HEK293 (cell line): Measurements from ENCODE around the gene PTPRG.

Source experiments
- CTCF ChIA-PET: fragments of 350-600 bp; formaldehyde crosslinking; extraction: SDS; loops from one replicate; lab custom pipeline; 2021; ENCODE audit warnings: antibody characterized with exemption; lab: Yijun Ruan, JAX
- POLR2A ChIA-PET: fragments of 300-600 bp; formaldehyde crosslinking; extraction: SDS; loops from one replicate; lab custom pipeline; 2020; ENCODE audit warnings: antibody characterized with exemption, inconsistent platforms; lab: Yijun Ruan, JAX
- H3K27ac ChIP-seq: fragments of 200-500 bp; sonication (Bioruptor generic); 2 replicates; pipeline ENCODE4 v1.5.1; 2014; ENCODE audit warnings: low read depth, low read length, control low read depth, inconsistent platforms; ENCODE audit errors: extremely low read depth
- H3K36me3 ChIP-seq, 2 experiments: fragments of 200-500 bp in 1 of 2; sonication (Bioruptor generic) in 1 of 2; 1 replicate in 1 of 2; 2 replicates in 1 of 2; pipeline ENCODE4 v1.5.1; 2014 to 2017; ENCODE audit warnings: inconsistent platforms in 2 of 2, low read length in 2 of 2; ENCODE audit not compliant: control insufficient read depth in 2 of 2, insufficient read depth in 1 of 2
- H3K4me1 ChIP-seq: fragments of 200-500 bp; sonication (Bioruptor generic); 2 replicates; pipeline ENCODE4 v1.5.1; 2014; ENCODE audit warnings: mild to moderate bottlenecking, low read length, inconsistent platforms; ENCODE audit not compliant: control insufficient read depth, insufficient read depth
- H3K4me3 ChIP-seq: 2 replicates; pipeline ENCODE4 v1.5.1; 2011; ENCODE audit warnings: low read depth, mild to moderate bottlenecking, control low read depth, low read length, moderate library complexity
- H3K9me3 ChIP-seq: fragments of 200-500 bp; sonication (Bioruptor generic); 2 replicates; pipeline ENCODE4 v1.5.1; 2014; ENCODE audit warnings: low read depth, low read length, inconsistent platforms; ENCODE audit not compliant: control insufficient read depth, insufficient read depth
- GLI2 ChIP-seq: fragments of 450-650 bp; formaldehyde crosslinking; IDR thresholded peaks from 2 replicates; pipeline ENCODE4; 2017; ENCODE audit warnings: missing biosample characterization, missing genetic modification characterization, low read depth, borderline replicate concordance
- KLF9 ChIP-seq: fragments of 450-650 bp; formaldehyde crosslinking; IDR thresholded peaks from 2 replicates; pipeline ENCODE4 v1.5.1; 2016; ENCODE audit warnings: missing biosample characterization, missing genetic modification characterization, low read depth
- OVOL3 ChIP-seq: fragments of 450-650 bp; formaldehyde crosslinking; IDR thresholded peaks from 2 replicates; pipeline ENCODE4 v1.5.1; 2016; ENCODE audit warnings: missing biosample characterization, missing genetic modification characterization
- TCF7L2 ChIP-seq: IDR thresholded peaks from 2 replicates; pipeline ENCODE4 v1.6.1; 2011; ENCODE audit warnings: low read depth, mild to moderate bottlenecking, inconsistent platforms, low read length, moderate library complexity, borderline replicate concordance
- ZBTB44 ChIP-seq: fragments of 450-650 bp; IDR thresholded peaks from 2 replicates; pipeline ENCODE4 v1.5.1; 2018; ENCODE audit warnings: missing biosample characterization, mild to moderate bottlenecking, missing genetic modification characterization
- ZFP37 ChIP-seq: fragments of 450-650 bp; formaldehyde crosslinking; IDR thresholded peaks from 2 replicates; pipeline ENCODE4 v1.5.1; 2016; ENCODE audit warnings: missing biosample characterization, missing genetic modification characterization
- ZNF138 ChIP-seq: fragments of 450-650 bp; formaldehyde crosslinking; IDR thresholded peaks from 2 replicates; pipeline ENCODE4 v1.5.1; 2016; ENCODE audit warnings: missing biosample characterization, missing genetic modification characterization, borderline replicate concordance
- ZNF157 ChIP-seq: fragments of 450-650 bp; formaldehyde crosslinking; IDR thresholded peaks from 2 replicates; pipeline ENCODE4 v1.5.1; 2016; ENCODE audit warnings: missing biosample characterization, missing genetic modification characterization
- ZNF26 ChIP-seq: fragments of 450-650 bp; formaldehyde crosslinking; IDR thresholded peaks from 2 replicates; pipeline ENCODE4 v1.5.1; 2016; ENCODE audit warnings: missing biosample characterization, missing genetic modification characterization
- ZNF37A ChIP-seq: fragments of 450-650 bp; IDR thresholded peaks from 2 replicates; pipeline ENCODE4 v1.5.1; 2018; ENCODE audit warnings: missing biosample characterization, missing genetic modification characterization
- ZNF423 ChIP-seq: fragments of 450-650 bp; formaldehyde crosslinking; IDR thresholded peaks from 2 replicates; pipeline ENCODE4 v1.5.1; 2016; ENCODE audit warnings: missing biosample characterization, missing genetic modification characterization
- ZNF48 ChIP-seq: fragments of 450-650 bp; formaldehyde crosslinking; IDR thresholded peaks from 2 replicates; pipeline ENCODE4 v1.5.1; 2016; ENCODE audit warnings: missing biosample characterization, missing genetic modification characterization
- ZNF518A ChIP-seq: fragments of 450-650 bp; formaldehyde crosslinking; conservative IDR thresholded peaks from 2 replicates; pipeline ENCODE4 v1.5.1; 2016; ENCODE audit warnings: low read depth, missing biosample characterization, missing genetic modification characterization
- ZNF558 ChIP-seq: fragments of 450-650 bp; formaldehyde crosslinking; IDR thresholded peaks from 2 replicates; pipeline ENCODE4 v1.5.1; 2016; ENCODE audit warnings: missing biosample characterization, missing genetic modification characterization
- ZNF704 ChIP-seq: fragments of 450-650 bp; formaldehyde crosslinking; IDR thresholded peaks from 2 replicates; pipeline ENCODE4 v1.5.1; 2016; ENCODE audit warnings: missing biosample characterization, missing genetic modification characterization
- ZSCAN18 ChIP-seq: fragments of 450-650 bp; formaldehyde crosslinking; IDR thresholded peaks from 2 replicates; pipeline ENCODE4 v1.5.1; 2016; ENCODE audit warnings: missing biosample characterization, missing genetic modification characterization
- TF ChIP-seq, protein P1 (sequence below): fragments of 450-650 bp; formaldehyde crosslinking; IDR thresholded peaks from 2 replicates; pipeline ENCODE4 v1.5.1; 2016; ENCODE audit warnings: missing biosample characterization, missing genetic modification characterization

The PTPRG gene

GRCh38 chr3:62164196-62164595 lies 602.8 kb downstream of the PTPRG start:
- no peaks in the 10 kb centered on the region for H3K4me1 ChIP-seq
- ChIA-PET POLR2A (no interaction called here), CTCF (no interaction called here)
- TF ChIP-seq ZNF37A: no peak
- no peak for TF ChIP-seq ZNF518A (tag by site-specific recombination)
- TF ChIP-seq ZNF157 (tag by site-specific recombination): no peak
- TF ChIP-seq ZNF704 (tag by site-specific recombination): no peak
- TF ChIP-seq, protein P1, sequence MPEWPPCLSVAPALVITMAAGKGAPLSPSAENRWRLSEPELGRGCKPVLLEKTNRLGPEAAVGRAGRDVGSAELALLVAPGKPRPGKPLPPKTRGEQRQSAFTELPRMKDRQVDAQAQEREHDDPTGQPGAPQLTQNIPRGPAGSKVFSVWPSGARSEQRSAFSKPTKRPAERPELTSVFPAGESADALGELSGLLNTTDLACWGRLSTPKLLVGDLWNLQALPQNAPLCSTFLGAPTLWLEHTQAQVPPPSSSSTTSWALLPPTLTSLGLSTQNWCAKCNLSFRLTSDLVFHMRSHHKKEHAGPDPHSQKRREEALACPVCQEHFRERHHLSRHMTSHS (tag by site-specific recombination): no peak
- no peak for TF ChIP-seq GLI2 (tag by site-specific recombination)
- no peak for TF ChIP-seq ZNF558 (tag by site-specific recombination)
- TF ChIP-seq KLF9: no peak
- TF ChIP-seq ZBTB44 (tag by site-specific recombination): no peak
- no peak for TF ChIP-seq ZNF423 (tag by site-specific recombination)
- no peak for TF ChIP-seq OVOL3 (tag by site-specific recombination)
- TF ChIP-seq ZNF48 (tag by site-specific recombination): no peak
- TF ChIP-seq TCF7L2: no peak
- TF ChIP-seq ZFP37 (tag by site-specific recombination): no peak
- TF ChIP-seq ZNF138 (tag by site-specific recombination): no peak
- TF ChIP-seq ZNF26 (tag by site-specific recombination): no peak
- TF ChIP-seq ZSCAN18 (tag by site-specific recombination): no peak
- no peaks in the 10 kb centered on the region for H3K9me3 ChIP-seq
- no peaks in the 10 kb centered on the region for H3K36me3 ChIP-seq
- H3K27ac ChIP-seq: no peak overlapping the region
- no peak overlapping the region for H3K4me3 ChIP-seq
